Natural killer cell (primary cell): ENCODE results near the gene ZNF138. TPM values are rescaled to one million over a fixed set of nuclear protein-coding genes. Genes with fewer than 3 reads are reported as not detected.

ENCODE experiments used
- ATAC-seq, 3 donors: fragments of 150-1000 bp in 2 of 3; fragments of 200-7000 bp in 1 of 3; cut with Tn5 transposase; 1 replicate in 1 of 3; 2 replicates in 2 of 3; pipeline ENCODE4 v1.10.0; 2021; ENCODE audit warnings: mild to moderate bottlenecking in 2 of 3, moderate library complexity in 2 of 3
- DNase-seq, 2 donors: peaks; one replicate each; pipeline versions ENCODE4 v3.0.0 to v3.0.0-alpha.2; 2013 to 2021; ENCODE audit warnings: mixed read lengths in 1 of 2
- H3K27ac ChIP-seq: one replicate; pipeline ENCODE4 v1.5.1; 2013; ENCODE audit warnings: mild to moderate bottlenecking, low read length
- H3K27me3 ChIP-seq: one replicate; pipeline ENCODE4 v1.6.1; 2013; ENCODE audit warnings: low read length; ENCODE audit not compliant: control insufficient read depth, insufficient read depth
- H3K36me3 ChIP-seq: one replicate; pipeline ENCODE4 v1.6.1; 2013; ENCODE audit warnings: low read length; ENCODE audit not compliant: control insufficient read depth, insufficient read depth
- H3K4me1 ChIP-seq: one replicate; pipeline ENCODE4 v1.6.1; 2013; ENCODE audit warnings: low read length; ENCODE audit not compliant: control insufficient read depth, insufficient read depth
- H3K4me3 ChIP-seq: one replicate; pipeline ENCODE4 v1.5.1; 2013; ENCODE audit warnings: low read length
- H3K9me3 ChIP-seq: one replicate; pipeline ENCODE4 v1.6.1; 2013; ENCODE audit warnings: low read length; ENCODE audit not compliant: control insufficient read depth, insufficient read depth
- H3K27ac Mint-ChIP-seq, 2 donors: one replicate each; pipeline ENCODE4 v1.8.0; 2022; ENCODE audit warnings: mild to moderate bottlenecking in 2 of 2, mixed read lengths in 2 of 2, moderate library complexity in 1 of 2
- H3K27me3 Mint-ChIP-seq, 2 donors: one replicate each; pipeline ENCODE4 v1.8.0; 2022; ENCODE audit warnings: low read depth in 2 of 2, mixed read lengths in 2 of 2
- H3K36me3 Mint-ChIP-seq: one replicate; pipeline ENCODE4 v1.8.0; 2022; ENCODE audit warnings: mixed read lengths
- H3K4me1 Mint-ChIP-seq, 2 donors: one replicate each; pipeline ENCODE4 v1.8.0; 2022; ENCODE audit warnings: mixed read lengths in 2 of 2
- H3K4me3 Mint-ChIP-seq: one replicate; pipeline ENCODE4 v1.8.0; 2022; ENCODE audit warnings: mild to moderate bottlenecking, moderate library complexity, mixed read lengths
- H3K9me3 Mint-ChIP-seq, 2 donors: one replicate each; pipeline ENCODE4 v1.8.0; 2022; ENCODE audit warnings: mixed read lengths in 2 of 2
- CTCF ChIP-seq: fragments of 200-600 bp; IDR thresholded peaks from one replicate; pipeline ENCODE4 v1.8.0; 2022; ENCODE audit warnings: antibody characterized with exemption
- WGBS: methylation state at CpG from one replicate; pipeline ENCODE4 v1.1.7; 2013; ENCODE audit warnings: missing lambda C conversion rate; ENCODE audit not compliant: insufficient coverage; 5-methylcytosine and 5-hydroxymethylcytosine counted together
- intact Hi-C: fragments of 100-400 bp; cut with micrococcal nuclease; formaldehyde crosslinking; loops from one replicate; pipeline ENCODE4 v1.14.2; 2022
- total RNA-seq, 4 donors: library from RNA; stranded (reverse); fragments of 120-200 nt in 1 of 4; gene quantifications; one replicate each; pipeline versions ENCODE4 v1.2.3 to v1.2.4, GENCODE V29; 2013 to 2022

ZNF138 gene
- total RNA-seq = 10 to 100 TPM in 1 of 3 donors, 1 to 10 TPM in 2; 6.0 to 11.4 (median 8.0) TPM
- 34.9 TPM for total RNA-seq (2013)

GRCh38 chr7:64794171-64794844, at the start of gene ZNF138:
ZNF138 (plus strand) TSS chr7:64794428; CDS start chr7:64794569, 141 bp downstream.
- 0% methylated on average over 32 of the region's 32 CpGs for WGBS
- peak within 1 kb of the TSS; percentile 94 for H3K4me3 ChIP-seq
- peak within 1 kb of the TSS; percentile 96 to 98 for H3K27ac Mint-ChIP-seq
- peaks cover 6% of the 10 kb centered on the region for H3K36me3 Mint-ChIP-seq
- intact Hi-C loops = loop anchor here (1.0 to 10.0 kb wide), 5 partner anchors 109 to 868 kb away; partner anchors contain the start of genes ERV3-1, ZNF107, ZNF273 and ZNF736
- ATAC-seq = peak; percentile 98 to 99 (median 99)
- H3K36me3 ChIP-seq = no peaks in the 10 kb centered on the region
- H3K9me3 Mint-ChIP-seq = no peaks in the 10 kb centered on the region
- H3K27me3 ChIP-seq = no peaks in the 10 kb centered on the region
- peaks cover 0 to 3% of the 10 kb centered on the region in 2 donors for H3K27me3 Mint-ChIP-seq
- peak within 1 kb of the TSS; percentile 92 for H3K27ac ChIP-seq
- peaks cover 17 to 21% of the 10 kb centered on the region in 2 donors for H3K4me1 Mint-ChIP-seq
- H3K4me3 Mint-ChIP-seq = peak within 1 kb of the TSS; percentile 98
- TF ChIP-seq CTCF = no peak
- peaks cover 16% of the 10 kb centered on the region for H3K4me1 ChIP-seq
- DNase-seq = peak; percentile 91 to 96
- H3K9me3 ChIP-seq = no peaks in the 10 kb centered on the region

GRCh38 chr7:64744680-64745079, 49.5 kb upstream of the ZNF138 start:
- Mint-ChIP-seq H3K9me3 (peaks cover 4 to 6% of the 10 kb centered on the region in 2 donors), H3K27ac (no peak overlapping the region), H3K27me3 (no peaks in the 10 kb centered on the region), H3K36me3 (no peaks in the 10 kb centered on the region), H3K4me3 (no peak overlapping the region), H3K4me1 (no peaks in the 10 kb centered on the region)
- Histone ChIP-seq H3K36me3 (no peaks in the 10 kb centered on the region), H3K27me3 (no peaks in the 10 kb centered on the region), H3K4me1 (no peaks in the 10 kb centered on the region), H3K27ac (no peak overlapping the region), H3K9me3 (no peaks in the 10 kb centered on the region), H3K4me3 (no peak overlapping the region)
- no peak for DNase-seq
- 87% methylated on average over 3 of the region's 4 CpGs for WGBS
- TF ChIP-seq CTCF = no peak
- ATAC-seq = no peak
- intact Hi-C loops = no loop called here

- Mint-ChIP-seq H3K27me3 (no peaks in the 10 kb centered on the region), H3K4me1 (no peaks in the 10 kb centered on the region), H3K4me3 (no peak overlapping the region), H3K36me3 (no peaks in the 10 kb centered on the region), H3K27ac (no peak overlapping the region), H3K9me3 (peaks cover 4 to 8% of the 10 kb centered on the region in 2 donors)
- Histone ChIP-seq H3K27me3 (no peaks in the 10 kb centered on the region), H3K36me3 (no peaks in the 10 kb centered on the region), H3K27ac (no peak overlapping the region), H3K4me1 (no peaks in the 10 kb centered on the region), H3K4me3 (no peak overlapping the region), H3K9me3 (no peaks in the 10 kb centered on the region)
- DNase-seq = no peak
- no peak for ATAC-seq
- no peak for TF ChIP-seq CTCF
- intact Hi-C loops = no loop called here
These were observed 46.4 kb upstream of the ZNF138 start for GRCh38 chr7:64747802-64748201.

- no peaks in the 10 kb centered on the region for H3K36me3 ChIP-seq
- no peaks in the 10 kb centered on the region for H3K27me3 ChIP-seq
- no peak overlapping the region for H3K27ac ChIP-seq
- ATAC-seq (no peak), DNase-seq (no peak)
- Mint-ChIP-seq H3K27ac (no peak overlapping the region), H3K4me3 (no peak overlapping the region), H3K27me3 (no peaks in the 10 kb centered on the region), H3K36me3 (no peaks in the 10 kb centered on the region), H3K9me3 (peaks cover 2 to 8% of the 10 kb centered on the region in 2 donors), H3K4me1 (no peaks in the 10 kb centered on the region)
- intact Hi-C loops = no loop called here
- H3K4me3 ChIP-seq = no peak overlapping the region
- no peaks in the 10 kb centered on the region for H3K9me3 ChIP-seq
- WGBS = 69% methylated on average over 2 of the region's 2 CpGs
- TF ChIP-seq CTCF = no peak
- no peaks in the 10 kb centered on the region for H3K4me1 ChIP-seq
These were observed 41.2 kb upstream of the ZNF138 start for GRCh38 chr7:64753032-64753431.
